ENCODE data around the gene HID1.

- no peak for TF ChIP-seq GATA3 (IDR thresholded peaks at IDR 0.05; ENCODE audit: low read depth, low read length)
- TF ChIP-seq GATA2 (IDR thresholded peaks at IDR 0.05; ENCODE audit: low read depth, low read length): no peak
Measured at GRCh38 chr17:75006653-75007052, 34.1 kb upstream of the HID1 start.
